GM18519 (cell line): Measurements from ENCODE around the gene IFI16.
"Not testable (repeated sequence)": the region's sequence is repeated elsewhere in the genome, so short reads cannot be mapped to it uniquely, and the experiment has no call there.

ENCODE experiments used
- ATAC-seq: cut with Tn5 transposase; IDR thresholded peaks from one replicate; pipeline ENCODE4 v1.9.1; 2021; ENCODE audit warnings: mild to moderate bottlenecking, moderate library complexity; ENCODE audit not compliant: unreplicated experiment, low FRiP score

Gene IFI16

GRCh38 chr1:159006210-159006807, 3.4 kb upstream of the IFI16 start:
- not testable (repeated sequence) for ATAC-seq

GRCh38 chr1:159007726-159008125, 2.0 kb upstream of the IFI16 start:
- ATAC-seq: no peak

DNA sequence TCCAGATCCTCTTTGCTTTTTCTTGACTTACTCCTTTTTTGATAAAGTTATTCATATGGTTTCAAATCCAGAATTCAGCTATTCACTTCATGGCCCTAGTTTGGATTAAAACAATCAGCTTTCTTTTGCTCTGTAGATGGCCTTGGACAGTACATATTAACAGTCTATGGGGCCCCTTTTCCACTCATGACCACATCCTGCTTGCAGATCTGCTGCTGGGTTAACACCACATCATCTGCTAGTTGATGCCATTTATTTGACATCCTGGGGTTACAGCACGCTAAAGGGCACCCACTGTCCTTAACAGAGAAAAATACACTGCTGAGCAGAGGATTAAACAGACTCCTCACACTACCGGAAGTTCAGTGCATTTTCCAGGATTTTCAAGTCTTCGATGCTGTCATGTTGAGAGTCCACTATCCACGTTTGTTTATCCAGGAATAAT, 941 bp upstream of the IFI16 start:
- peak; percentile 66 for ATAC-seq

GRCh38 chr1:159009287-159009686, 420 bp upstream of the IFI16 start:
- ATAC-seq: no peak

GRCh38 chr1:159010391-159010790, 684 bp downstream of the IFI16 start:
- ATAC-seq: no peak

DNA sequence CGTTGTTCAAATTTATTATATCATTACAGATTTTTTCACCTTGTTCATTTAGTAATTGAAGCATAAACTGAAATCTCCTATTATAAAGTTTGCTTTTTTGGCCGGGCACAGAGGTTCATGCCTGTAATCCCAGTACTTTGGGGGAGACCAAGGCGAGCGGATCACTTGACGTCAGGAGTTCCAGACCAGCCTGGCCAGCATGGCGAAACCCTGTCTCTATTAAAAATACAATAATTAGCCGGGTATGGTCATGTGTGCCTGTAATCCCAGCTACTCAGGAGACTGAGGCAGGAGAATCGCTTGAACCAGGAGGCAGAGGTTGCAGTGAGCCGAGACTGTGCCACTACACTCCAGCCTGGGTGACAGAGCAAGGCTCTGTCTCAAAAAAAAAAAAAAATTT, 1.3 kb downstream of the IFI16 start:
- not testable (repeated sequence) for ATAC-seq

DNA sequence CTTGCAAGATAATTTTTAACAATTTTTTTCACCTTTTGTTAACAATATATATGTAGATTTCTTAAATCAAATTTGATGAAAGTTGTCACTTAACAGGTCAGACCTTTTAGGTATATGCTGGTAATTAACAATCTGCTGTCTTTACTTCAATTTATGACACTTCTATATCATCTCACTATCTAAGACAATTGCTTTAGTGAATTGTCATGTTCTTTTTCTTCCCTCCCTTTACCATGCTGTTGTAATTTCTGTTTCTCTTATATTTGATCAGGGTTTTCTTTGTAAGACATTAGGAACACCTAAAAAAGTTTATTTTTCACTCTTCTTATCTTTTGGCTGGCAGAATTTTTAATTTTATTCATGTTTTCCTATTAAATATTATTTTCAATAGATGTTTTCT, 2.0 kb downstream of the IFI16 start:
- no peak for ATAC-seq

DNA sequence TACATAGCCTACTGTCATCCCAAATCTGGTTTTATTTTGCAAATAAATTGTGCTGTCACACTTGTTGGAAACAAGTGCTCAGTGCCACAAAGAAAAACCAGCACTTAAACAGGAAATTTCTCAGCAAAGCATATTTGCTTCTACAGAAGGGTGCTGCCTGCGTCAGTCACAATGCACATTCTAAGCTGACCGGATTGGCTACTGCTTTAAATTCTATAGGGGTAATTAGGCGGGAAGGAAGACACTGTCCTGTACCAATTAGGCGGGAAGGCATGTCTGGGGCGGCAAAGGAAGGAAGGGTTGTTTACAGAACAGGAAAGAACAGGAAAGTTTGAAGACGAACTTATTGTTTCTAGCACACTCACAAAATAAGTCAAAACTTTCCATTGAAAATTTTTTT, 2.8 kb downstream of the IFI16 start:
- ATAC-seq: peak; percentile 30

- ATAC-seq: no peak
Observed at GRCh38 chr1:159014003-159014571, 4.4 kb downstream of the IFI16 start.

GRCh38 chr1:159014851-159015250, 5.1 kb downstream of the IFI16 start:
- ATAC-seq: no peak

- peak; percentile 95 for ATAC-seq
Observed at GRCh38 chr1:159015440-159015909, 5.8 kb downstream of the IFI16 start.

- ATAC-seq: no peak
Observed at GRCh38 chr1:159023723-159024122, 14.0 kb downstream of the IFI16 start.

DNA sequence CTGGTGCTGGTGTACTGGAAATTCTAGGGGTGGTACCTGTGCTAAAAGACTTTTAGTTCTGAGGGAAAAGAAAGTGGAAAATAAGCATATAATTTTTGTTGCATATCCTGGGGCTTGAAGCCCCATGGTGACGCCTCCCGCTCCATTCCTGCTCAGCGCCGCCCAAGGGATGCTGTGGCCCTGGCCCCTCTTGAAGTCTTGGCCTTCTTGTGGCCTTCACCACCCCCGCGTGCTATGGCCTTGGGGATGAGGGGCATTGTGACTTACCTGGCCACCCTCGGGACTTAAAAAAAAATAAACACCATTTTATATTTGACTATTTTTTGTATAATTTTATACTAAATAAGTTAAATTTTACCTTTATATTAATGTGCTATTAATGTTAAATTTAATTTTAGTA, 15.3 kb downstream of the IFI16 start:
- ATAC-seq: no peak

GRCh38 chr1:159026841-159027240, 17.1 kb downstream of the IFI16 start:
- not testable (repeated sequence) for ATAC-seq

DNA sequence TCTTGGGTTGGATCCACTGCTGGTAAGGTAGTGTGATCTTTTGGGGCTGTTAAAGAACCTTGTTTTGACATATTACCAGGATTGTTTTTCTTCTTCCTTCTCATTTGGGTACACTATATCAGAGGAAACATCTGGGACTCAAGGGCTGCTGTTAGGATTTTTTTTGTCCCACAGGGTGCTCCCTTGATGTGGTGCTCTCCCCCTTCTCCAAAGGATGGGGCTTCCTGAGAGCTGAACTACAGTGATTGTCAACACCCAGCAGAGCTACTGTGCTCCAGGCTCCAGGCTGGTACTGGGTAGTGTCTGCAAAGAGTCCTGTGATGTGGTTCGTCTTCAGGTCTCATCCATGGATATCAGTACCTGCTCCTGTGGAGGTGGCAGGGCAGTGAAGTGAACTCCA, 20.6 kb downstream of the IFI16 start:
- no peak for ATAC-seq

GRCh38 chr1:159030877-159031447, 21.3 kb downstream of the IFI16 start:
- no peak for ATAC-seq

DNA sequence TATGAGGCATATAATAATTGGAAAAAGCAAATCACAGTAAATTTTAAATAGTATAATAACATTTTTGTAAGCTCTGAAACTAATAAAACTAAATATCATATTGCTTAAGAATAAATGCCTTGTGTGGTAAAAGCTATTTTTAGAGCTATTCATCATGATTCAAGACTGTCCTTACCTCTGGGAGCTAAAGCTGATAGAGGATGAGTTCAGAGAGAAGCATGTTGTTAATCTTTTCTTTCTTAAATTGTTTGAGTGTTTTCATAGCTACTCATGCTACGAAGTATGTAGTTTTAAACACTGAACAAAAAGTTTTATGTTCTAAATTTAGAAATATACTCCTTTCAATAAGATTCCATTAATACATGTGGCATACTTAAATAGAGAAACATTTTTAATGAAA, 30.5 kb downstream of the IFI16 start:
- ATAC-seq: no peak

DNA sequence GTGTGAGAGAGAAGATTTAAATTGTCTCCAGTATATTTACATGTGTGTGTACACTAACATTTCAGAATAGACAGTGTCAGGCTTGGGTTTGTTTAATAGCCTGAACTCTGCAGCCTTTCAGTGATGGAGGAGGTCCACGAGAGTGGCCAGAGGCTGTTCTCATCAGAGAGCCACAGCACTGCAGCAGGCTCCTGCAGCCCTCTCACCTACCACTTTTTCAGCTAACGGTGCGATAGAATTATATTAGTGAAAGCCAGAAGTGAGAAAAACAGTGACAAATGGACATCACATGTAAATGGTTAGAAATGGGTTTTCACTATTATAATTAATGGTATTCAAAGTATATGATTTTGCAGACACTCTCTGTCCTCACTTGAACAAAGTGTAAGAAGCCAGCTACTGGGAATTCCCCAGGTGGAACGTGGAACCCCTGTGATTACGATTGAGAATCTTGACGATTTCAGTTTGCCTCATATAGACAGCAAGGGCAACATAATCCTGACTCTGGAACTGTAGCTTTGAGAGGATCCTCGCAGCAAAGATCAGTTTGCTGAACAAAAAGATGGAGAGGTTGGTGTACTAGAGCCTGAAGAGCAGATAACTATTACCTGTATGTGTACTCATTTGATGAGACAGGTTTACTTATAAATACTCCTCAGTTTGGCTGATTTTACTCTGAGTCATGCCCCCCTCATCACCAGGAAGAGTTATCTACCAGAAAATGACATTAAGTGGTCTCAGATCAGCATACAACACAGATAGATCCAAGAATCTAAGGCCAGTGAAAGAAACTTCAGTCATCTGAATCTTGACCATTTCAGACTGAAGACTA, 31.4 kb downstream of the IFI16 start:
- no peak for ATAC-seq

DNA sequence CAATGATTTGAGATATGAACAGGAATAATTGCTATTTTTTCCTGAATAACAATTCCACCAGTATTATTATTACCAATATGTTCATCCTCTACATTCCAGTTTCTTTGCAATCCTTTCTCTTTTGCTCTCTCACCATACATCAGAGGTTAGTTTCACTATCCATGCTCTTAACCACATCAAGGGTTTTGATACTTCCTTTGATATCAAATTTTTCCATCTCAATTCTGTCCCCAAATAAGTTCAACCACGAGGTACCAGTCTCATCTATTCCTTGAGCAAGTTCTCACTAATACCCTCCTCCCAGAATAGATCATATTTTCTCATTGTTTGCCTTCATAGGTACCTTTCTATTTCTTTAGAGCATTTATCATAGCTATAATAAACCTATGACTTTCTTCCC, 36.8 kb downstream of the IFI16 start:
- ATAC-seq: not testable (repeated sequence)

- no peak for ATAC-seq
Observed at GRCh38 chr1:159051436-159051835, 41.7 kb downstream of the IFI16 start.

DNA sequence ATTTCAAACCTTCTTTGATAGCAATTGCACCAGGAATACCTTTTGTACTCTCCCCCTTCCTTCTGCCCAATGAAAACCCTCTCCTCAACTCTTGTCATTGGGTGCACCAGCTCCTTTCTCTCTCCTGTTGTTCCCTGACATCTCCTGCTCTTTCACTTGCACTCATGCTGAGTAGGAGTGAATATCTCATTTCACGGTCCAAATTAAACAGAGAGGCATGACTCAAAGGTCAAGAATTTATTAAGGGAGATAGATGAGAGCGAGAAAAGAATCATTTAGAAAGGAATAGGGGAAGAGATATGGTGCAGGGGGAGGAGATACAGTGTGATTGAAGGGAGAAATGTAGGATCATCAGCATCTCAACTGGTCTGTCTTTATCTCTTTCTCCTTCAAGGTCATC, 44.7 kb downstream of the IFI16 start:
- ATAC-seq: no peak
